HepG2 (cell line): ENCODE data around the gene STK38L. TPM values are rescaled to one million over a fixed set of nuclear protein-coding genes. Genes with fewer than 3 reads are reported as not detected.
A peak's percentile ranks its signal among the peaks of the same experiment; 100 is the strongest.

Experiments used
- DBP ChIP-seq: sonication (generic); formaldehyde crosslinking; IDR thresholded peaks from 2 replicates; pipeline ENCODE4 v1.4.0; 2020; ENCODE audit warnings: missing genetic modification reagents; ENCODE audit errors: not compliant biosample characterization
- ETV5 ChIP-seq: IDR thresholded peaks from 2 replicates; pipeline ENCODE4 v1.6.1; 2018; ENCODE audit warnings: missing biosample characterization, missing genetic modification reagents, inconsistent platforms, borderline replicate concordance
- GABPB1 ChIP-seq: IDR thresholded peaks from 2 replicates; pipeline ENCODE4 v1.6.1; 2016; ENCODE audit warnings: mild to moderate bottlenecking, missing genetic modification reagents, moderate library complexity, missing compliant biosample characterization
- GTF2F1 ChIP-seq: fragments of 150-350 bp; IDR thresholded peaks from 2 replicates; pipeline ENCODE4 v1.6.1; 2014; ENCODE audit warnings: low read length
- HIC2 ChIP-seq: sonication (generic); formaldehyde crosslinking; IDR thresholded peaks from 2 replicates; pipeline ENCODE4 v1.9.0; 2022; ENCODE audit warnings: low read depth, missing genetic modification reagents
- PHF5A ChIP-seq: IDR thresholded peaks from one replicate; pipeline ENCODE4 v1.6.1; 2018; ENCODE audit warnings: low read depth, missing genetic modification reagents; ENCODE audit not compliant: unreplicated experiment
- RFX5 ChIP-seq: IDR thresholded peaks from 2 replicates; pipeline ENCODE4 v1.6.1; 2011; ENCODE audit warnings: low read depth, low read length, improper control_type of control experiment
- ZFY ChIP-seq: sonication (generic); formaldehyde crosslinking; IDR thresholded peaks from 2 replicates; pipeline ENCODE4 v1.4.0; 2020; ENCODE audit warnings: missing genetic modification reagents
- ZNF142 ChIP-seq: sonication (generic); formaldehyde crosslinking; IDR thresholded peaks from 2 replicates; pipeline ENCODE4 v1.4.0; 2020; ENCODE audit warnings: missing genetic modification reagents
- ZNF558 ChIP-seq: sonication (generic); formaldehyde crosslinking; IDR thresholded peaks from 2 replicates; pipeline ENCODE4 v1.9.0; 2022; ENCODE audit warnings: mild to moderate bottlenecking, missing genetic modification reagents, borderline replicate concordance
- ZNF607 ChIP-seq: sonication (generic); formaldehyde crosslinking; IDR thresholded peaks from 2 replicates; pipeline ENCODE4 v1.5.1; 2020; ENCODE audit warnings: missing genetic modification reagents, mild to moderate bottlenecking, borderline replicate concordance
- ZNF7 ChIP-seq: IDR thresholded peaks from 2 replicates; pipeline ENCODE4 v1.6.1; 2016; ENCODE audit warnings: missing biosample characterization, missing genetic modification reagents
- ZNF766 ChIP-seq: sonication (generic); formaldehyde crosslinking; IDR thresholded peaks from 2 replicates; pipeline ENCODE4 v1.5.0; 2020; ENCODE audit warnings: missing genetic modification reagents, borderline replicate concordance
- polyA plus RNA-seq, 8 experiments: library from polyadenylated mRNA; depleted of rRNA in 3 of 8; stranded (reverse) in 7 of 8; unstranded in 1 of 8; fragments of >200 nt; fragmentation: Illumina TruSeq in 4 of 8; extraction: Trizol in 4 of 8; gene quantifications; 2 replicates each; pipeline versions ENCODE4 v1.2.1 to v1.2.3, GENCODE V29; 2011 to 2016; ENCODE audit warnings: low read depth in 4 of 8, missing spikeins in 1 of 8, mixed read lengths in 1 of 8; ENCODE audit not compliant: insufficient read depth in 1 of 8
- total RNA-seq, 5 experiments: library from RNA; depleted of rRNA; stranded (reverse); fragments of >200 nt; fragmentation: Illumina TruSeq; extraction: Trizol; gene quantifications; 2 replicates each; pipeline ENCODE4 v1.2.3, GENCODE V29; 2016; ENCODE audit warnings: low read depth in 1 of 5
- TF ChIP-seq, protein P1 (sequence below): sonication (generic); formaldehyde crosslinking; IDR thresholded peaks from 2 replicates; pipeline ENCODE4 v1.5.0; 2020; ENCODE audit warnings: mild to moderate bottlenecking, missing genetic modification reagents, moderate library complexity
- TF ChIP-seq, protein P2 (sequence below): IDR thresholded peaks from 2 replicates; pipeline ENCODE4 v1.6.1; 2016
- TF ChIP-seq, protein P3 (sequence below): sonication (generic); formaldehyde crosslinking; IDR thresholded peaks from 2 replicates; pipeline ENCODE4 v1.4.0; 2020; ENCODE audit warnings: missing genetic modification reagents

STK38L gene
- total and polyA plus RNA-seq, 2 of the 13 experiments (the other 11 are each of a cell fraction or from before 2014, with no cell fraction given): 6.1 to 26.4 TPM

GRCh38 chr12:27332714-27333402 lies 88.8 kb downstream of the STK38L start, which contains the start of gene BMAL2 (continued):
- 0 out of 2 replicates have a peak, but pooled peaks have one; percentile 24 for TF ChIP-seq HIC2
- no peak for TF ChIP-seq PHF5A
- no peak for TF ChIP-seq ZNF766 (CRISPR knock-in tag)
- TF ChIP-seq, protein P1, sequence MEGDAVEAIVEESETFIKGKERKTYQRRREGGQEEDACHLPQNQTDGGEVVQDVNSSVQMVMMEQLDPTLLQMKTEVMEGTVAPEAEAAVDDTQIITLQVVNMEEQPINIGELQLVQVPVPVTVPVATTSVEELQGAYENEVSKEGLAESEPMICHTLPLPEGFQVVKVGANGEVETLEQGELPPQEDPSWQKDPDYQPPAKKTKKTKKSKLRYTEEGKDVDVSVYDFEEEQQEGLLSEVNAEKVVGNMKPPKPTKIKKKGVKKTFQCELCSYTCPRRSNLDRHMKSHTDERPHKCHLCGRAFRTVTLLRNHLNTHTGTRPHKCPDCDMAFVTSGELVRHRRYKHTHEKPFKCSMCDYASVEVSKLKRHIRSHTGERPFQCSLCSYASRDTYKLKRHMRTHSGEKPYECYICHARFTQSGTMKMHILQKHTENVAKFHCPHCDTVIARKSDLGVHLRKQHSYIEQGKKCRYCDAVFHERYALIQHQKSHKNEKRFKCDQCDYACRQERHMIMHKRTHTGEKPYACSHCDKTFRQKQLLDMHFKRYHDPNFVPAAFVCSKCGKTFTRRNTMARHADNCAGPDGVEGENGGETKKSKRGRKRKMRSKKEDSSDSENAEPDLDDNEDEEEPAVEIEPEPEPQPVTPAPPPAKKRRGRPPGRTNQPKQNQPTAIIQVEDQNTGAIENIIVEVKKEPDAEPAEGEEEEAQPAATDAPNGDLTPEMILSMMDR: no peak
- TF ChIP-seq ZNF142 (CRISPR knock-in tag): no peak; the same call in 1 of the 2 replicates
- TF ChIP-seq, protein P2, sequence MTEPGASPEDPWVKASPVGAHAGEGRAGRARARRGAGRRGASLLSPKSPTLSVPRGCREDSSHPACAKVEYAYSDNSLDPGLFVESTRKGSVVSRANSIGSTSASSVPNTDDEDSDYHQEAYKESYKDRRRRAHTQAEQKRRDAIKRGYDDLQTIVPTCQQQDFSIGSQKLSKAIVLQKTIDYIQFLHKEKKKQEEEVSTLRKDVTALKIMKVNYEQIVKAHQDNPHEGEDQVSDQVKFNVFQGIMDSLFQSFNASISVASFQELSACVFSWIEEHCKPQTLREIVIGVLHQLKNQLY (CRISPR knock-in tag): no peak
- TF ChIP-seq GTF2F1: no peak
- TF ChIP-seq ZNF558 (CRISPR knock-in tag): no peak; the same call in 1 of the 2 replicates
- TF ChIP-seq GABPB1: peak; percentile 20; the same call in 1 of the 2 replicates
- peak; percentile 78 for TF ChIP-seq ZFY
- TF ChIP-seq ZNF607 (CRISPR knock-in tag): no peak
- TF ChIP-seq ZNF7 (CRISPR knock-in tag): no peak
- TF ChIP-seq RFX5: no peak
- no peak for TF ChIP-seq DBP (CRISPR knock-in tag)
- TF ChIP-seq, protein P3, sequence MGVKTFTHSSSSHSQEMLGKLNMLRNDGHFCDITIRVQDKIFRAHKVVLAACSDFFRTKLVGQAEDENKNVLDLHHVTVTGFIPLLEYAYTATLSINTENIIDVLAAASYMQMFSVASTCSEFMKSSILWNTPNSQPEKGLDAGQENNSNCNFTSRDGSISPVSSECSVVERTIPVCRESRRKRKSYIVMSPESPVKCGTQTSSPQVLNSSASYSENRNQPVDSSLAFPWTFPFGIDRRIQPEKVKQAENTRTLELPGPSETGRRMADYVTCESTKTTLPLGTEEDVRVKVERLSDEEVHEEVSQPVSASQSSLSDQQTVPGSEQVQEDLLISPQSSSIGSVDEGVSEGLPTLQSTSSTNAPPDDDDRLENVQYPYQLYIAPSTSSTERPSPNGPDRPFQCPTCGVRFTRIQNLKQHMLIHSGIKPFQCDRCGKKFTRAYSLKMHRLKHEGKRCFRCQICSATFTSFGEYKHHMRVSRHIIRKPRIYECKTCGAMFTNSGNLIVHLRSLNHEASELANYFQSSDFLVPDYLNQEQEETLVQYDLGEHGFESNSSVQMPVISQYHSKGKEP (CRISPR knock-in tag): no peak
- 0 out of 2 replicates have a peak, but pooled peaks have one; percentile 14 for TF ChIP-seq ETV5 (CRISPR knock-in tag)
